ENCODE data around the gene SYT9. TPM values are rescaled to one million over a fixed set of nuclear protein-coding genes. Genes with fewer than 3 reads are reported as not detected.

The SYT9 gene
- total and polyA plus RNA-seq, 8 donors, result 0.10 to 0.89 (median 0.31) TPM; not detected in 3

- no peaks in the 10 kb centered on the region for H3K9me3 ChIP-seq
- H3K27me3 ChIP-seq, result no peaks in the 10 kb centered on the region
- WGBS, 5 donors, result 38 to 50% (median 48%) methylated on average over 4 of the region's 4 CpGs
- no peak for TF ChIP-seq POLR2AphosphoS5 (IDR thresholded peaks at IDR 0.05)
- no peak for TF ChIP-seq EP300 (IDR thresholded peaks at IDR 0.05)
- TF ChIP-seq CTCF (IDR thresholded peaks at IDR 0.05), result no peak
- no peak for TF ChIP-seq POLR2A (IDR thresholded peaks at IDR 0.05)
- no peak overlapping the region for H3K4me3 ChIP-seq
- DNase-seq, result peak in 1 of 2 donors; percentile 16
- no peaks in the 10 kb centered on the region for H3K36me3 ChIP-seq
- intact Hi-C loops (cut with DNase I; ENCODE audit: low total_unique reads), result no loop called here
- H3K27ac ChIP-seq, result no peak overlapping the region
- H3K4me1 ChIP-seq, result peaks cover 0 to 10% (median 4%) of the 10 kb centered on the region in 4 donors
Observed at GRCh38 chr11:7449841-7450214, 198.1 kb downstream of the SYT9 start.

GRCh38 chr11:7450836-7451235, 199.1 kb downstream of the SYT9 start:
- intact Hi-C loops (cut with DNase I; ENCODE audit: low total_unique reads), result no loop called here
- DNase-seq, result no peak
- no peaks in the 10 kb centered on the region for H3K27me3 ChIP-seq
- no peaks in the 10 kb centered on the region for H3K9me3 ChIP-seq
- H3K36me3 ChIP-seq, result no peaks in the 10 kb centered on the region
- no peak overlapping the region for H3K27ac ChIP-seq
- H3K4me1 ChIP-seq, result peaks cover 0 to 10% (median 4%) of the 10 kb centered on the region in 4 donors
- TF ChIP-seq EP300 (IDR thresholded peaks at IDR 0.05), result no peak
- no peak for TF ChIP-seq POLR2AphosphoS5 (IDR thresholded peaks at IDR 0.05)
- no peak for TF ChIP-seq POLR2A (IDR thresholded peaks at IDR 0.05)
- no peak for TF ChIP-seq CTCF (IDR thresholded peaks at IDR 0.05)
- WGBS, 5 donors, result 75 to 91% (median 89%) methylated on average over 3 of the region's 3 CpGs
- H3K4me3 ChIP-seq, result no peak overlapping the region

- Histone ChIP-seq H3K4me1 (peaks cover 0 to 10% (median 4%) of the 10 kb centered on the region in 4 donors), H3K36me3 (no peaks in the 10 kb centered on the region), H3K27ac (no peak overlapping the region), H3K27me3 (no peaks in the 10 kb centered on the region), H3K9me3 (no peaks in the 10 kb centered on the region), H3K4me3 (no peak overlapping the region)
- no peak for DNase-seq
- intact Hi-C loops (cut with DNase I; ENCODE audit: low total_unique reads), result no loop called here
- TF ChIP-seq CTCF (IDR thresholded peaks at IDR 0.05) (no peak), POLR2AphosphoS5 (IDR thresholded peaks at IDR 0.05) (no peak), POLR2A (IDR thresholded peaks at IDR 0.05) (no peak), EP300 (IDR thresholded peaks at IDR 0.05) (no peak)
- 76 to 86% (median 81%) methylated on average over 3 of the region's 3 CpGs for WGBS, 5 donors
Observed at GRCh38 chr11:7451520-7451919, 199.8 kb downstream of the SYT9 start.

GRCh38 chr11:7451952-7452494, 200.3 kb downstream of the SYT9 start:
- 39 to 71% (median 52%) methylated on average over 1 of the region's 1 CpG for WGBS, 5 donors
- Histone ChIP-seq H3K27ac (no peak overlapping the region), H3K27me3 (no peaks in the 10 kb centered on the region), H3K9me3 (no peaks in the 10 kb centered on the region), H3K4me1 (peaks cover 0 to 10% (median 4%) of the 10 kb centered on the region in 4 donors), H3K4me3 (no peak overlapping the region), H3K36me3 (no peaks in the 10 kb centered on the region)
- intact Hi-C loops (cut with DNase I; ENCODE audit: low total_unique reads), result no loop called here
- DNase-seq, result no peak
- no peak for TF ChIP-seq POLR2A (IDR thresholded peaks at IDR 0.05)
- TF ChIP-seq CTCF (IDR thresholded peaks at IDR 0.05), result no peak
- no peak for TF ChIP-seq POLR2AphosphoS5 (IDR thresholded peaks at IDR 0.05)
- no peak for TF ChIP-seq EP300 (IDR thresholded peaks at IDR 0.05)

All from stomach (tissue), 9 donors.